GM18502 (cell line): ENCODE results near the gene FER1L5.

Source experiments
- ATAC-seq: cut with Tn5 transposase; IDR thresholded peaks from one replicate; pipeline ENCODE4 v1.9.1; 2021; ENCODE audit warnings: mild to moderate bottlenecking; ENCODE audit not compliant: unreplicated experiment, poor library complexity

Gene FER1L5

GRCh38 chr2:96693286-96694200, 51.0 kb downstream of the FER1L5 start:
- ATAC-seq: no peak

- no peak for ATAC-seq
These were observed 51.7 kb downstream of the FER1L5 start for GRCh38 chr2:96694279-96694678.

GRCh38 chr2:96694816-96695455, 52.4 kb downstream of the FER1L5 start:
- ATAC-seq: no peak

GRCh38 chr2:96695602-96696001, 53.0 kb downstream of the FER1L5 start:
- no peak for ATAC-seq

GRCh38 chr2:96697476-96697875, 54.9 kb downstream of the FER1L5 start:
- no peak for ATAC-seq

- ATAC-seq: no peak
These were observed 55.8 kb downstream of the FER1L5 start for GRCh38 chr2:96698221-96698861.

GRCh38 chr2:96699021-96699420, 56.5 kb downstream of the FER1L5 start:
- ATAC-seq: no peak

GRCh38 chr2:96699621-96700020, 57.1 kb downstream of the FER1L5 start:
- no peak for ATAC-seq

- no peak for ATAC-seq
These were observed 57.5 kb downstream of the FER1L5 start for GRCh38 chr2:96700086-96700485.

- ATAC-seq: no peak
These were observed 59.1 kb downstream of the FER1L5 start for GRCh38 chr2:96701636-96702035.

GRCh38 chr2:96702098-96702785, 59.7 kb downstream of the FER1L5 start:
- ATAC-seq: no peak

- ATAC-seq: no peak
These were observed 60.6 kb downstream of the FER1L5 start for GRCh38 chr2:96703021-96703751.

- no peak for ATAC-seq
These were observed 68.4 kb downstream of the FER1L5 start for GRCh38 chr2:96710985-96711384.

GRCh38 chr2:96715658-96716057, 73.1 kb downstream of the FER1L5 start:
- ATAC-seq: no peak

GRCh38 chr2:96716388-96716787, 73.8 kb downstream of the FER1L5 start:
- no peak for ATAC-seq

- no peak for ATAC-seq
These were observed 83.6 kb downstream of the FER1L5 start for GRCh38 chr2:96726131-96726530.

- ATAC-seq: no peak
These were observed 84.9 kb downstream of the FER1L5 start for GRCh38 chr2:96727431-96727830.

- no peak for ATAC-seq
These were observed 87.2 kb downstream of the FER1L5 start for GRCh38 chr2:96729748-96730147.

GRCh38 chr2:96730212-96730611, 87.6 kb downstream of the FER1L5 start:
- ATAC-seq: no peak

- ATAC-seq: no peak
These were observed 91.4 kb downstream of the FER1L5 start for GRCh38 chr2:96733931-96734330.
